Measurements from ENCODE around the gene STARD8.

- TF ChIP-seq POLR2A (IDR thresholded peaks at IDR 0.05) = no peak
- TF ChIP-seq CTCF (IDR thresholded peaks at IDR 0.05) = no peak
Observed at GRCh38 chrX:68677998-68678397, 30.5 kb downstream of the STARD8 start.

Data from Peyer's patch (tissue), 4 donors.